Epithelial cell of proximal tubule (primary cell): ENCODE data around the gene TMTC2. TPM values are rescaled to one million over a fixed set of nuclear protein-coding genes. Genes with fewer than 3 reads are reported as not detected.
A peak's percentile ranks its signal among the peaks of the same experiment; 100 is the strongest.

Experiments used
- DNase-seq: peaks from one replicate; pipeline ENCODE4 v3.0.0-alpha.2; 2011; ENCODE audit warnings: low read depth
- H3K4me3 ChIP-seq: 2 replicates; pipeline ENCODE4 v1.5.1; 2011; ENCODE audit warnings: low read depth, mild to moderate bottlenecking, low read length
- CTCF ChIP-seq: conservative IDR thresholded peaks from 2 replicates; pipeline ENCODE4 v1.5.1; 2012; ENCODE audit warnings: low read depth, mild to moderate bottlenecking, low read length
- total RNA-seq: library from RNA; depleted of rRNA; stranded (reverse); fragments of >200 nt; gene quantifications from 2 replicates; pipeline ENCODE4 v1.2.3, GENCODE V29; 2015

Gene TMTC2
- total RNA-seq, 1 donor from 2014 or later: 3.6 TPM

- no peak for TF ChIP-seq CTCF
- no peak for DNase-seq
- H3K4me3 ChIP-seq: no peak overlapping the region
These were observed 322.0 kb downstream of the TMTC2 start for GRCh38 chr12:83008703-83009102.

- no peak for DNase-seq
- TF ChIP-seq CTCF: no peak
- no peak overlapping the region for H3K4me3 ChIP-seq
These were observed 323.6 kb downstream of the TMTC2 start for GRCh38 chr12:83010169-83010804.

- TF ChIP-seq CTCF: no peak
- H3K4me3 ChIP-seq: no peak overlapping the region
- no peak for DNase-seq
These were observed 328.9 kb downstream of the TMTC2 start for GRCh38 chr12:83015390-83016217.

- TF ChIP-seq CTCF: no peak
- peak; percentile 19 for DNase-seq
- H3K4me3 ChIP-seq: no peak overlapping the region
These were observed 329.6 kb downstream of the TMTC2 start for GRCh38 chr12:83016218-83016835.

- no peak for TF ChIP-seq CTCF
- DNase-seq: no peak
- no peak overlapping the region for H3K4me3 ChIP-seq
These were observed 330.3 kb downstream of the TMTC2 start for GRCh38 chr12:83016991-83017390.

GRCh38 chr12:83018088-83018487 lies 331.4 kb downstream of the TMTC2 start:
- no peak for TF ChIP-seq CTCF
- DNase-seq: no peak
- no peak overlapping the region for H3K4me3 ChIP-seq
